SU-DHL-6 (cell line): ENCODE measurements around the gene EEF1B2.

ENCODE experiments used
- H2AFZ ChIP-seq: fragments of 200-600 bp; sonication (generic); 2 replicates; pipeline ENCODE4 v1.6.1; 2014; ENCODE audit warnings: low read depth, mild to moderate bottlenecking, moderate library complexity, mixed read lengths, antibody characterized with exemption, low read length; ENCODE audit not compliant: severe bottlenecking
- H3F3A ChIP-seq: fragments of 200-600 bp; shearing (Covaris generic); 2 replicates; pipeline ENCODE4 v1.6.0; 2016; ENCODE audit warnings: antibody characterized with exemption, mild to moderate bottlenecking; ENCODE audit not compliant: insufficient read depth
- H3K27ac ChIP-seq: fragments of 200-600 bp; sonication (generic); 2 replicates; pipeline ENCODE4 v1.5.1; 2016; ENCODE audit warnings: low read depth, mild to moderate bottlenecking, low read length, moderate library complexity, mixed read lengths
- H3K27me3 ChIP-seq: fragments of 200-600 bp; sonication (generic), shearing (Covaris generic); 2 replicates; pipeline ENCODE4 v1.6.0; 2014; ENCODE audit warnings: mild to moderate bottlenecking, low read length
- H3K36me3 ChIP-seq: fragments of 200-600 bp; sonication (generic); 2 replicates; pipeline ENCODE4 v1.6.1; 2014; ENCODE audit warnings: mild to moderate bottlenecking, low read length, mixed read lengths
- H3K4me2 ChIP-seq: fragments of 300-600, 200-600 bp; shearing (Covaris generic), sonication (generic); 2 replicates; pipeline ENCODE4 v1.6.0; 2014; ENCODE audit warnings: low read length, low read depth, mild to moderate bottlenecking; ENCODE audit not compliant: poor library complexity, severe bottlenecking
- H3K4me3 ChIP-seq: fragments of 200-600 bp; sonication (generic); 2 replicates; pipeline ENCODE4 v1.5.1; 2014; ENCODE audit warnings: antibody characterized with exemption, low read length, mild to moderate bottlenecking, mixed read lengths; ENCODE audit not compliant: insufficient read depth, poor library complexity, severe bottlenecking
- H3K79me2 ChIP-seq: fragments of 200-600 bp; sonication (generic); 2 replicates; pipeline ENCODE4 v1.6.1; 2014; ENCODE audit warnings: mild to moderate bottlenecking, low read length, moderate library complexity; ENCODE audit not compliant: insufficient read depth
- H3K9ac ChIP-seq: fragments of 200-600 bp; sonication (generic); 2 replicates; pipeline ENCODE4 v1.7.0; 2014; ENCODE audit warnings: mild to moderate bottlenecking, low read length
- H3K9me2 ChIP-seq: fragments of 200-600 bp; sonication (generic); replicated peaks from 2 replicates; pipeline ENCODE4 v1.6.1; 2014; ENCODE audit warnings: low read length; ENCODE audit not compliant: insufficient read depth
- H3K9me3 ChIP-seq: fragments of 200-600 bp; sonication (generic); 2 replicates; pipeline ENCODE4 v1.6.1; 2014; ENCODE audit warnings: low read length, mixed read lengths; ENCODE audit not compliant: insufficient read depth
- H4K20me1 ChIP-seq: fragments of 200-600 bp; sonication (generic); 2 replicates; pipeline ENCODE4 v1.6.1; 2014; ENCODE audit warnings: low read depth, mild to moderate bottlenecking, antibody characterized with exemption, low read length, moderate library complexity, mixed read lengths
- EZH2phosphoT487 ChIP-seq: fragments of 200-600 bp; sonication (generic), shearing (Covaris generic); conservative IDR thresholded peaks from 2 replicates; pipeline ENCODE4 v1.6.1; 2018; ENCODE audit warnings: mild to moderate bottlenecking, antibody characterized with exemption, low read length, moderate library complexity, mixed read lengths
- TF ChIP-seq, protein P1 (sequence below): fragments of 200-600 bp; sonication (generic); IDR thresholded peaks from one replicate; pipeline ENCODE4 v1.5.1; 2017; ENCODE audit warnings: antibody characterized with exemption, mild to moderate bottlenecking, low read length, moderate library complexity; ENCODE audit not compliant: insufficient read depth, poor library complexity, severe bottlenecking

EEF1B2 gene

DNA sequence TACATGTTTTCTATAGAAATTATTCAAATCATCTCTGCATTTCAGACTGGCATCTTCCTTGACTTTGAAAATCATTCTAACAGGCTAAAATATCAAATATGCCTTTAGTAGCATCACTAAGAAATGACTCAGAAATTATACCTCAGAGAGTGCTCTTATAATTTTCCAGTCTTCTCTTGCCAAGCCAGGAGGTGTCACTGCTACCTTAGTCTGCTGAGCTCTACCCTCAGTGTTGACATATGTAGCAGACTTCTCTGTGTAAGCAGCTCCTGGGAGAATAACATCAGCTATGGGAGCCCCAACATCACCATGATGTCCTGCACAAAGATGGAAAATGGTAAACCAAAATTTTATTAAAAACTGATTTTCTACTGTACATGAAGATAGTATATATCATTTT, 32.0 kb upstream of the EEF1B2 start:
- Histone ChIP-seq H3K79me2 (no peaks in the 10 kb centered on the region), H3K9me3 (no peaks in the 10 kb centered on the region), H3K9ac (no peak overlapping the region), H3K4me3 (no peak overlapping the region), H3F3A (0 out of 2 replicates have a peak, but pooled peaks cover 4% of the 10 kb centered on the region), H3K9me2 (no peaks in the 10 kb centered on the region), H3K4me2 (no peak overlapping the region), H3K27ac (no peak overlapping the region), H2AFZ (no peak overlapping the region), H3K36me3 (peaks cover 51% of the 10 kb centered on the region), H4K20me1 (no peaks in the 10 kb centered on the region), H3K27me3 (no peaks in the 10 kb centered on the region)
- no peak for TF ChIP-seq EZH2phosphoT487
- TF ChIP-seq, protein P1, sequence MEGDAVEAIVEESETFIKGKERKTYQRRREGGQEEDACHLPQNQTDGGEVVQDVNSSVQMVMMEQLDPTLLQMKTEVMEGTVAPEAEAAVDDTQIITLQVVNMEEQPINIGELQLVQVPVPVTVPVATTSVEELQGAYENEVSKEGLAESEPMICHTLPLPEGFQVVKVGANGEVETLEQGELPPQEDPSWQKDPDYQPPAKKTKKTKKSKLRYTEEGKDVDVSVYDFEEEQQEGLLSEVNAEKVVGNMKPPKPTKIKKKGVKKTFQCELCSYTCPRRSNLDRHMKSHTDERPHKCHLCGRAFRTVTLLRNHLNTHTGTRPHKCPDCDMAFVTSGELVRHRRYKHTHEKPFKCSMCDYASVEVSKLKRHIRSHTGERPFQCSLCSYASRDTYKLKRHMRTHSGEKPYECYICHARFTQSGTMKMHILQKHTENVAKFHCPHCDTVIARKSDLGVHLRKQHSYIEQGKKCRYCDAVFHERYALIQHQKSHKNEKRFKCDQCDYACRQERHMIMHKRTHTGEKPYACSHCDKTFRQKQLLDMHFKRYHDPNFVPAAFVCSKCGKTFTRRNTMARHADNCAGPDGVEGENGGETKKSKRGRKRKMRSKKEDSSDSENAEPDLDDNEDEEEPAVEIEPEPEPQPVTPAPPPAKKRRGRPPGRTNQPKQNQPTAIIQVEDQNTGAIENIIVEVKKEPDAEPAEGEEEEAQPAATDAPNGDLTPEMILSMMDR = no peak

DNA sequence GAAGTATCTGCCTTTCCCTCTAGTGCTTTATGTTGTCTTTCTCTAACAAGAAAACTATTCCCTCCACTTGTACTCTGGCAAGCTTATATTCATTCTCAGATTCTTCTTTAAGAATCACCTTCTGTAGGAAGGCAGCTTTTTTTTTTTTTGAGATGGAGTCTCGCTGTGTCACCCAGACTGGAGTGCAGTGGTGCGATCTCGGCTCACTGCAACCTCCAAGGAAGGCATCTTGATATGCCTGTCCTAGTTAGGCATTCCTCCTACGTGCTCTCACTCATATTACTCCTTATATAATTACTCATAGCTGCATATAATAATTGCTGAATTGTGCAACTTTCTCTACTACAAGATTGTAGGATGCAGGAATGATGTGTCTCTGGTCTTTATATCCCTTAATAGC, 16.2 kb upstream of the EEF1B2 start:
- Histone ChIP-seq H3F3A (0 out of 2 replicates have a peak, but pooled peaks cover 3% of the 10 kb centered on the region), H3K4me2 (no peak overlapping the region), H3K27me3 (no peaks in the 10 kb centered on the region), H3K27ac (no peak overlapping the region), H3K9me3 (no peaks in the 10 kb centered on the region), H3K9ac (no peak overlapping the region), H3K4me3 (no peak overlapping the region), H3K9me2 (no peaks in the 10 kb centered on the region), H4K20me1 (no peaks in the 10 kb centered on the region), H2AFZ (no peak overlapping the region), H3K79me2 (no peaks in the 10 kb centered on the region), H3K36me3 (peaks cover 59% of the 10 kb centered on the region)
- TF ChIP-seq, protein P1 = no peak
- TF ChIP-seq EZH2phosphoT487 = no peak

DNA sequence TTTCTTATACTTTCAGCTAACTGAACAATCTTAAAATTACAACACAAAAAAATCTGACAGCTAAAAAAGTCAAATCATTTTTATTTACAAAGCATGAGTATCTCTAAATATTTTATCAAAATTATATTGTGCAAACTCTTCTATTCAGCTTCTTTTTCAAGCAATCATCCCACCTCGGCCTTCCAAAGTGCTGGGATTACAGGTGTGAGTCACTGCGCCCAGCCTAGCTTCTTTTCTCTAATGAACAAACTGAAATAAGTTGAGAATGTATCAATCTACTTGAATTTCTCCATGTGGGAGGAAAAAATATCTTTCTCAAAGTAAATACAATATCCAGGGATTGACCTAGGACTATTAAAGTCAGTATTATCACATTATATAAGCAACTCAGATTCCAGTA, 15.3 kb upstream of the EEF1B2 start:
- H3F3A ChIP-seq = 0 out of 2 replicates have a peak, but pooled peaks cover 3% of the 10 kb centered on the region
- no peak overlapping the region for H3K27ac ChIP-seq
- no peaks in the 10 kb centered on the region for H3K9me3 ChIP-seq
- H3K4me3 ChIP-seq = no peak overlapping the region
- TF ChIP-seq EZH2phosphoT487 = no peak
- TF ChIP-seq, protein P1 = no peak
- H3K79me2 ChIP-seq = no peaks in the 10 kb centered on the region
- H3K36me3 ChIP-seq = peaks cover 60% of the 10 kb centered on the region
- H3K4me2 ChIP-seq = no peak overlapping the region
- no peaks in the 10 kb centered on the region for H3K9me2 ChIP-seq
- no peak overlapping the region for H3K9ac ChIP-seq
- no peak overlapping the region for H2AFZ ChIP-seq
- no peaks in the 10 kb centered on the region for H3K27me3 ChIP-seq
- no peaks in the 10 kb centered on the region for H4K20me1 ChIP-seq
